ENCODE data around the gene S100A9. TPM values are rescaled to one million over a fixed set of nuclear protein-coding genes. Genes with fewer than 3 reads are reported as not detected.

The S100A9 gene
- total and polyA plus RNA-seq, 4 donors = 394 to 16,342 (median 659) TPM

GRCh38 chr1:153359241-153359640 is 1.6 kb downstream of the S100A9 start:
- TF ChIP-seq, protein P1, sequence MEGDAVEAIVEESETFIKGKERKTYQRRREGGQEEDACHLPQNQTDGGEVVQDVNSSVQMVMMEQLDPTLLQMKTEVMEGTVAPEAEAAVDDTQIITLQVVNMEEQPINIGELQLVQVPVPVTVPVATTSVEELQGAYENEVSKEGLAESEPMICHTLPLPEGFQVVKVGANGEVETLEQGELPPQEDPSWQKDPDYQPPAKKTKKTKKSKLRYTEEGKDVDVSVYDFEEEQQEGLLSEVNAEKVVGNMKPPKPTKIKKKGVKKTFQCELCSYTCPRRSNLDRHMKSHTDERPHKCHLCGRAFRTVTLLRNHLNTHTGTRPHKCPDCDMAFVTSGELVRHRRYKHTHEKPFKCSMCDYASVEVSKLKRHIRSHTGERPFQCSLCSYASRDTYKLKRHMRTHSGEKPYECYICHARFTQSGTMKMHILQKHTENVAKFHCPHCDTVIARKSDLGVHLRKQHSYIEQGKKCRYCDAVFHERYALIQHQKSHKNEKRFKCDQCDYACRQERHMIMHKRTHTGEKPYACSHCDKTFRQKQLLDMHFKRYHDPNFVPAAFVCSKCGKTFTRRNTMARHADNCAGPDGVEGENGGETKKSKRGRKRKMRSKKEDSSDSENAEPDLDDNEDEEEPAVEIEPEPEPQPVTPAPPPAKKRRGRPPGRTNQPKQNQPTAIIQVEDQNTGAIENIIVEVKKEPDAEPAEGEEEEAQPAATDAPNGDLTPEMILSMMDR (IDR thresholded peaks at IDR 0.05; ENCODE audit: control extremely low read depth, extremely low read depth) = no peak
- Histone ChIP-seq H3K4me1 (ENCODE audit: control insufficient read depth in 5 of 5, insufficient read depth in 5 of 5, low read length in 5 of 5) (no peaks in the 10 kb centered on the region), H3K9ac (ENCODE audit: insufficient read depth in 1 of 2, low read length in 2 of 2) (no peak overlapping the region), H3K9me3 (ENCODE audit: control insufficient read depth in 4 of 4, insufficient read depth in 3 of 4, low read length in 3 of 4) (no peaks in the 10 kb centered on the region), H3K27ac (ENCODE audit: low read depth in 1 of 2, low read length in 1 of 2) (no peak overlapping the region), H3K27me3 (ENCODE audit: control insufficient read depth in 3 of 3, insufficient read depth in 3 of 3, low read length in 2 of 3) (no peaks in the 10 kb centered on the region), H3K36me3 (ENCODE audit: control insufficient read depth in 4 of 4, insufficient read depth in 4 of 4, low read length in 4 of 4) (no peaks in the 10 kb centered on the region), H3K4me3 (no peak overlapping the region)
- DNase-seq = no peak
- no peak for ATAC-seq (ENCODE audit: insufficient read depth, low FRiP score)
- 79 to 90% methylated on average over 6 of the region's 6 CpGs for WGBS, 2 donors

GRCh38 chr1:153360190-153360589 is 2.5 kb downstream of the S100A9 start:
- 59 to 75% methylated on average over 2 of the region's 2 CpGs for WGBS, 2 donors
- DNase-seq (no peak), ATAC-seq (ENCODE audit: insufficient read depth, low FRiP score) (no peak)
- TF ChIP-seq, protein P1 (IDR thresholded peaks at IDR 0.05; ENCODE audit: control extremely low read depth, extremely low read depth) = no peak
- Histone ChIP-seq H3K4me1 (ENCODE audit: control insufficient read depth in 5 of 5, insufficient read depth in 5 of 5, low read length in 5 of 5) (no peaks in the 10 kb centered on the region), H3K27me3 (ENCODE audit: control insufficient read depth in 3 of 3, insufficient read depth in 3 of 3, low read length in 2 of 3) (no peaks in the 10 kb centered on the region), H3K9me3 (ENCODE audit: control insufficient read depth in 4 of 4, insufficient read depth in 3 of 4, low read length in 3 of 4) (no peaks in the 10 kb centered on the region), H3K27ac (ENCODE audit: low read depth in 1 of 2, low read length in 1 of 2) (peak overlapping the region in 1 of 2 donors; percentile 5), H3K4me3 (no peak overlapping the region), H3K9ac (ENCODE audit: insufficient read depth in 1 of 2, low read length in 2 of 2) (no peak overlapping the region), H3K36me3 (ENCODE audit: control insufficient read depth in 4 of 4, insufficient read depth in 4 of 4, low read length in 4 of 4) (no peaks in the 10 kb centered on the region)

DNA sequence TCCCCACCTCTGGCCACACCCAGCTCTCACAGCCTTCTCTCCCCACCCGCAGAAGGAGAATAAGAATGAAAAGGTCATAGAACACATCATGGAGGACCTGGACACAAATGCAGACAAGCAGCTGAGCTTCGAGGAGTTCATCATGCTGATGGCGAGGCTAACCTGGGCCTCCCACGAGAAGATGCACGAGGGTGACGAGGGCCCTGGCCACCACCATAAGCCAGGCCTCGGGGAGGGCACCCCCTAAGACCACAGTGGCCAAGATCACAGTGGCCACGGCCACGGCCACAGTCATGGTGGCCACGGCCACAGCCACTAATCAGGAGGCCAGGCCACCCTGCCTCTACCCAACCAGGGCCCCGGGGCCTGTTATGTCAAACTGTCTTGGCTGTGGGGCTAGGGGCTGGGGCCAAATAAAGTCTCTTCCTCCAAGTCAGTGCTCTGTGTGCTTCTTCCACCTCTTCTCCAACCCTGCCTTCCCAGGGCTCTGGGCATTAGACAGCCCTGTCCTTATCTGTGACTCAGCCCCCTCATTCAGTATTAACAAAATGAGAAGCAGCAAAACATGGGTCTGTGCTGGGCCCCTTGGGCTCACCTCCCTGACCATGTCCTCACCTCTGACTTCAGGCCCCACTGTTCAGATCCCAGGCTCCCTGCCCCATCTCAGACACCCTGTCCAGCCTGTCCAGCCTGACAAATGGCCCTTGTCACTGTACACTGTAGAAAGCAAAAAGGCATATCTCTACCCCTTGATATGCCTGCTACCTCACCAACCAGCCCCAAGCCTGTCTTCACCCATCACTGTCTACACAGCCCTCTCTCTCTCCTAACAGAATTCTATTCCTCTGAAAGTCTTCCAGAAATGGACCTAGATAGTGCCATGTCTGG is 3.2 kb downstream of the S100A9 start:
- TF ChIP-seq, protein P1 (IDR thresholded peaks at IDR 0.05; ENCODE audit: control extremely low read depth, extremely low read depth) = no peak
- Histone ChIP-seq H3K27ac (ENCODE audit: low read depth in 1 of 2, low read length in 1 of 2) (peak overlapping the region in 1 of 2 donors; percentile 5), H3K9ac (ENCODE audit: insufficient read depth in 1 of 2, low read length in 2 of 2) (no peak overlapping the region), H3K9me3 (ENCODE audit: control insufficient read depth in 4 of 4, insufficient read depth in 3 of 4, low read length in 3 of 4) (no peaks in the 10 kb centered on the region), H3K36me3 (ENCODE audit: control insufficient read depth in 4 of 4, insufficient read depth in 4 of 4, low read length in 4 of 4) (no peaks in the 10 kb centered on the region), H3K4me3 (no peak overlapping the region), H3K27me3 (ENCODE audit: control insufficient read depth in 3 of 3, insufficient read depth in 3 of 3, low read length in 2 of 3) (no peaks in the 10 kb centered on the region), H3K4me1 (ENCODE audit: control insufficient read depth in 5 of 5, insufficient read depth in 5 of 5, low read length in 5 of 5) (no peaks in the 10 kb centered on the region)
- ATAC-seq (ENCODE audit: insufficient read depth, low FRiP score) = no peak
- DNase-seq = no peak
- WGBS, 2 donors = 49 to 84% methylated on average over 11 of the region's 11 CpGs
